WTC11 (cell line): ENCODE data around the gene KIF13A.

Source experiments
- CREM ChIP-seq: sonication (generic); formaldehyde crosslinking; IDR thresholded peaks from 2 replicates; pipeline ENCODE4 v1.8.1; 2022; ENCODE audit warnings: mild to moderate bottlenecking, missing genetic modification reagents, moderate library complexity
- NR2C2 ChIP-seq: sonication (generic); formaldehyde crosslinking; IDR thresholded peaks from 2 replicates; pipeline ENCODE4 v1.8.0; 2022; ENCODE audit warnings: mild to moderate bottlenecking, missing genetic modification reagents
- RELA ChIP-seq: sonication (generic); formaldehyde crosslinking; IDR thresholded peaks from 2 replicates; pipeline ENCODE4 v1.8.1; 2022; ENCODE audit warnings: missing genetic modification reagents, mild to moderate bottlenecking, borderline replicate concordance
- TCF7 ChIP-seq: sonication (generic); formaldehyde crosslinking; IDR thresholded peaks from 2 replicates; pipeline ENCODE4 v1.8.0; 2022; ENCODE audit warnings: mild to moderate bottlenecking, low read depth, missing genetic modification reagents, moderate library complexity
- TF ChIP-seq, protein P1 (sequence below): fragments of 200-600 bp; IDR thresholded peaks from 2 replicates; pipeline ENCODE4 v1.8.0; 2022; ENCODE audit warnings: antibody characterized with exemption
- TF ChIP-seq, protein P2 (sequence below): sonication (generic); formaldehyde crosslinking; IDR thresholded peaks from 2 replicates; pipeline ENCODE4 v1.8.0; 2023; ENCODE audit warnings: missing genetic modification reagents, mild to moderate bottlenecking, borderline replicate concordance
- TF ChIP-seq, protein P3 (sequence below): sonication (generic); formaldehyde crosslinking; IDR thresholded peaks from 2 replicates; pipeline ENCODE4 v1.8.0; 2022; ENCODE audit warnings: mild to moderate bottlenecking, missing genetic modification reagents

DNA sequence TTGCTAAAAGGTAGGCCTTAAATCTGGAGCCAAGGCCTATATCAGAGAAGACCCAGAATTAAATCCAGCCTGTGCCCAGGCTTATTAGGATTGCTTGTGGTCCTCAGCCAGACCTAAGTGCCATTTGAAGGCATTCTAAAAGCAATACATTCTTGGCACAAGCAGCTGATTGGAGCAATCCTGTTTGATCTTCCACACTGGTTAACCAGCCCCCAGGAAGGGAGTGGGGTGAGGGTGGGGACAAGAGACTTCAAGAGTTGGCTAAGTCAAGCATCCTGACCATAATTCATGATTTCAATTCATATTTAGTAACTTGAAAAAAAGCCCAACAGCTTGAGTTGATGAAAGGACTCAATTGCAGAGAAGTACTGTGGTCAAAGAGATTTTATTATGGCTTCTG is 128.9 kb downstream of the KIF13A start:
- TF ChIP-seq, protein P1, sequence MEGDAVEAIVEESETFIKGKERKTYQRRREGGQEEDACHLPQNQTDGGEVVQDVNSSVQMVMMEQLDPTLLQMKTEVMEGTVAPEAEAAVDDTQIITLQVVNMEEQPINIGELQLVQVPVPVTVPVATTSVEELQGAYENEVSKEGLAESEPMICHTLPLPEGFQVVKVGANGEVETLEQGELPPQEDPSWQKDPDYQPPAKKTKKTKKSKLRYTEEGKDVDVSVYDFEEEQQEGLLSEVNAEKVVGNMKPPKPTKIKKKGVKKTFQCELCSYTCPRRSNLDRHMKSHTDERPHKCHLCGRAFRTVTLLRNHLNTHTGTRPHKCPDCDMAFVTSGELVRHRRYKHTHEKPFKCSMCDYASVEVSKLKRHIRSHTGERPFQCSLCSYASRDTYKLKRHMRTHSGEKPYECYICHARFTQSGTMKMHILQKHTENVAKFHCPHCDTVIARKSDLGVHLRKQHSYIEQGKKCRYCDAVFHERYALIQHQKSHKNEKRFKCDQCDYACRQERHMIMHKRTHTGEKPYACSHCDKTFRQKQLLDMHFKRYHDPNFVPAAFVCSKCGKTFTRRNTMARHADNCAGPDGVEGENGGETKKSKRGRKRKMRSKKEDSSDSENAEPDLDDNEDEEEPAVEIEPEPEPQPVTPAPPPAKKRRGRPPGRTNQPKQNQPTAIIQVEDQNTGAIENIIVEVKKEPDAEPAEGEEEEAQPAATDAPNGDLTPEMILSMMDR, result no peak
- TF ChIP-seq TCF7 (CRISPR knock-in tag) (no peak), CREM (no peak), NR2C2 (CRISPR knock-in tag) (no peak), RELA (CRISPR knock-in tag) (no peak)
- TF ChIP-seq, protein P2, sequence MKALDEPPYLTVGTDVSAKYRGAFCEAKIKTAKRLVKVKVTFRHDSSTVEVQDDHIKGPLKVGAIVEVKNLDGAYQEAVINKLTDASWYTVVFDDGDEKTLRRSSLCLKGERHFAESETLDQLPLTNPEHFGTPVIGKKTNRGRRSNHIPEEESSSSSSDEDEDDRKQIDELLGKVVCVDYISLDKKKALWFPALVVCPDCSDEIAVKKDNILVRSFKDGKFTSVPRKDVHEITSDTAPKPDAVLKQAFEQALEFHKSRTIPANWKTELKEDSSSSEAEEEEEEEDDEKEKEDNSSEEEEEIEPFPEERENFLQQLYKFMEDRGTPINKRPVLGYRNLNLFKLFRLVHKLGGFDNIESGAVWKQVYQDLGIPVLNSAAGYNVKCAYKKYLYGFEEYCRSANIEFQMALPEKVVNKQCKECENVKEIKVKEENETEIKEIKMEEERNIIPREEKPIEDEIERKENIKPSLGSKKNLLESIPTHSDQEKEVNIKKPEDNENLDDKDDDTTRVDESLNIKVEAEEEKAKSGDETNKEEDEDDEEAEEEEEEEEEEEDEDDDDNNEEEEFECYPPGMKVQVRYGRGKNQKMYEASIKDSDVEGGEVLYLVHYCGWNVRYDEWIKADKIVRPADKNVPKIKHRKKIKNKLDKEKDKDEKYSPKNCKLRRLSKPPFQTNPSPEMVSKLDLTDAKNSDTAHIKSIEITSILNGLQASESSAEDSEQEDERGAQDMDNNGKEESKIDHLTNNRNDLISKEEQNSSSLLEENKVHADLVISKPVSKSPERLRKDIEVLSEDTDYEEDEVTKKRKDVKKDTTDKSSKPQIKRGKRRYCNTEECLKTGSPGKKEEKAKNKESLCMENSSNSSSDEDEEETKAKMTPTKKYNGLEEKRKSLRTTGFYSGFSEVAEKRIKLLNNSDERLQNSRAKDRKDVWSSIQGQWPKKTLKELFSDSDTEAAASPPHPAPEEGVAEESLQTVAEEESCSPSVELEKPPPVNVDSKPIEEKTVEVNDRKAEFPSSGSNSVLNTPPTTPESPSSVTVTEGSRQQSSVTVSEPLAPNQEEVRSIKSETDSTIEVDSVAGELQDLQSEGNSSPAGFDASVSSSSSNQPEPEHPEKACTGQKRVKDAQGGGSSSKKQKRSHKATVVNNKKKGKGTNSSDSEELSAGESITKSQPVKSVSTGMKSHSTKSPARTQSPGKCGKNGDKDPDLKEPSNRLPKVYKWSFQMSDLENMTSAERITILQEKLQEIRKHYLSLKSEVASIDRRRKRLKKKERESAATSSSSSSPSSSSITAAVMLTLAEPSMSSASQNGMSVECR (CRISPR knock-in tag), result no peak
- TF ChIP-seq, protein P3, sequence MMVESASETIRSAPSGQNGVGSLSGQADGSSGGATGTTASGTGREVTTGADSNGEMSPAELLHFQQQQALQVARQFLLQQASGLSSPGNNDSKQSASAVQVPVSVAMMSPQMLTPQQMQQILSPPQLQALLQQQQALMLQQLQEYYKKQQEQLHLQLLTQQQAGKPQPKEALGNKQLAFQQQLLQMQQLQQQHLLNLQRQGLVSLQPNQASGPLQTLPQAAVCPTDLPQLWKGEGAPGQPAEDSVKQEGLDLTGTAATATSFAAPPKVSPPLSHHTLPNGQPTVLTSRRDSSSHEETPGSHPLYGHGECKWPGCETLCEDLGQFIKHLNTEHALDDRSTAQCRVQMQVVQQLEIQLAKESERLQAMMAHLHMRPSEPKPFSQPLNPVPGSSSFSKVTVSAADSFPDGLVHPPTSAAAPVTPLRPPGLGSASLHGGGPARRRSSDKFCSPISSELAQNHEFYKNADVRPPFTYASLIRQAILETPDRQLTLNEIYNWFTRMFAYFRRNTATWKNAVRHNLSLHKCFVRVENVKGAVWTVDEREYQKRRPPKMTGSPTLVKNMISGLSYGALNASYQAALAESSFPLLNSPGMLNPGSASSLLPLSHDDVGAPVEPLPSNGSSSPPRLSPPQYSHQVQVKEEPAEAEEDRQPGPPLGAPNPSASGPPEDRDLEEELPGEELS (CRISPR knock-in tag), result no peak
